GM19023 (cell line): ENCODE data around the gene RAB3IL1.

Source experiments
- ATAC-seq: cut with Tn5 transposase; IDR thresholded peaks from one replicate; pipeline ENCODE4 v1.9.1; 2021; ENCODE audit warnings: mild to moderate bottlenecking, moderate library complexity; ENCODE audit not compliant: unreplicated experiment

The RAB3IL1 gene

DNA sequence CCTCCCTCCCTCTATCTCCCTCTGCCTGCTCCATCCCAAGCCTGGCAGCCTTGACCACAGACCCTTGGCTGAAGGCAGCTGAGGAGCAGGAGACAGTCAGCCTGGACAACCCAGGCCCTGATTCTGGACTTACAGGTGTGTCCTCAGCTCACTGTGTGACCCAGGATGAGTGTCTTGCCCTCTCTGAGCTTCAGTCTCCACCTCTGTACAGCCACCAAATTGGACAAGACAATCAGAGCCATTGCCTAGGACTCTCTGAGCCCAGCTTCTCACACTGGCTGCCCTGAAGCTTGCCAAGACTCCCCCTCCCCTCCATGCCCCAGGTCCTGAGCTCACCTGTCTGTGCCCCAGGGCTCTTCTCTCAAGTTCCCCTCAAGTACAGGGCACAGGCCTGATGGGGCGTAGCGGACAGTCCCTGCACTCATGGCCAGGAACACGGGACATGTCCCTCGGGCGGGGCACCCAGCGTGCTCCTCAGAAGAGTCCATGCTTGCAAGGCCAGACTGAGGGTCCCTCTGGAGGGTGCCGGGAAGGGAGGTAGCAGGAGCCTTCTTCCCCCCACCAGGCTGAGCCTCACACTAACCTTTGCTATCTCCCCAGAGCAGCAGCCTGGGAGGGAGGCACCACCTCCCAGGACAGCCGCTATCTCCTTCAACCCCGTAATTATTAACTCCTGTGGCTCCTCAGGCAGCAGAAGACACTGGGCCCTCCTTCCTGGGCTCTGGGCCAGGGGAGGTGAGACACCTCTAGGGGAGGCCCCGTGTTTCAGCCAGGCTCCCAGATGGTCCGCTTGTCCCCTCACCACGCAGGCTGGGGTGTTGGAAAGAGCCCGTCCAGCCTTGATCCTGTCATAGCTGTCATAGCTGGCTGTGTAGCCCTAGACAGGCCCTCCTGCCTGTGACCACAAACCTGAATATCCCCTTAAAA lies 2.6 kb upstream of the RAB3IL1 start:
- ATAC-seq = no peak

DNA sequence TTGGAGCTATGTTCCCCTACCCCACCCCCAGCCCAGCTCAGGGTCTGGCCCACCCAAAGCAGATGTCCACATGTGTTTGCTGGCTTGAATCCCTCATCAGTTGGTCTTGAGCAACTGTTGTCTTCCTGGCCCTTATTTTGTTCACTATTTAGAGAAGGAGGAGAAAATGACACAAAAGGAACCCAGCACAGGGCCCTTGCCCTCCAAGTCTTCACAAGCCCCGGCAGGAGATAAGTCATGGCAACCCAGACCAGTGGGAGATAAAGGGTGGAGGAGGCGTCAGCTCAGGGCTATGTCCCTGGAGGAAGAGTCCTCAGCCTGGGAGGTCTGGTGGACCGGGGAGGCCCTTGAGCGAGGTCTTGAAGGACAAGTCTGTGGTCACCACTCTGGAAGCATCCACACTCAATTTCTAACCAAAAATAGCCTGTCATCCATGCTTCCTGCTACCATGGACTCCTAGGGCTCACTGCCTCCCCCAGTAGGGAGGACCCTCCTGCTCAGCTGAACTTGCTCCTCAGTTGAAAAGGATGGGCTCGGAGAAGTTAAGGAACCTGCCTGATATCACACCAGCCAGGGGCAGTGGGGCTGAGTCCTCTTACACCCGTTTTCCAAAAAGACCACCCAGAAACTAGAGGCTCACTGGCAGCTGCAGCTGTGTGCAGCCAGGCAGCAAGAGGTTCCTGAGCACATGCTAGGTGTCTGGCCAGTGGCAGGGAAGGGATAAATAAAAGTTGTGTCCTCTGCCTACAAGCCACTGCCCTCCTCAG lies 1.8 kb upstream of the RAB3IL1 start:
- no peak for ATAC-seq

DNA sequence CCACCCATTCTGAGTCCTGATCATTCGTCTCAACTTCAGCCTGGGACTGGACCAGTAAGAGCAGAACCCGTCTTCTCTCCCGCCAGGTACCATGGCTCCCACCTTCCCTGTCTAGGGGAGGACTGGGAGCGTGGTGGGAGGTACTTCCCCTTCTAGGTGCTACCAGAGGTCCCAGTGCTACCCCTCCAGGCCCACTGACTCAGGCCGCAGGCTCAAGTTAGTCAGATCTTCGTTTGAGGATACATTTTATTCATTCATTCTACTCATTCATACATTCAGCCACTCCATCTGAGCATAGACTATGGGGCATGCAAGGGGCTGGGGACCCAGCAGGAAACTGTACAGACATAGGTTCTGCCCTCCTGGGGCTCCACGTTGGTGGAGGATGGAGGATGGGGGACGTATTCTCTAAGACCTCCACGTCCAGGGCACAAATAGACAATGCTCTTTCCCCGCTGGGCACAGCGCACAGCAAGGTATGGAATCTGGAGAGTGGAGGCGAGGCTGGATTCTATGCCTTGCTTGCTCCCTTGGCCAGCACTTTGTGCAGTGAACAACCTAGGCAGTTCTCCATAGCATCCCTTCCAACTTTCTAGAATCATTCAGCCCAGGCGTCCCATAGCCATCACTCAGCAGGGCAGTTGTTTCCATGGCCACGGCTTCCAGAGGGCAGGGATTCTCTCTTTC lies 1.0 kb upstream of the RAB3IL1 start:
- ATAC-seq = no peak

DNA sequence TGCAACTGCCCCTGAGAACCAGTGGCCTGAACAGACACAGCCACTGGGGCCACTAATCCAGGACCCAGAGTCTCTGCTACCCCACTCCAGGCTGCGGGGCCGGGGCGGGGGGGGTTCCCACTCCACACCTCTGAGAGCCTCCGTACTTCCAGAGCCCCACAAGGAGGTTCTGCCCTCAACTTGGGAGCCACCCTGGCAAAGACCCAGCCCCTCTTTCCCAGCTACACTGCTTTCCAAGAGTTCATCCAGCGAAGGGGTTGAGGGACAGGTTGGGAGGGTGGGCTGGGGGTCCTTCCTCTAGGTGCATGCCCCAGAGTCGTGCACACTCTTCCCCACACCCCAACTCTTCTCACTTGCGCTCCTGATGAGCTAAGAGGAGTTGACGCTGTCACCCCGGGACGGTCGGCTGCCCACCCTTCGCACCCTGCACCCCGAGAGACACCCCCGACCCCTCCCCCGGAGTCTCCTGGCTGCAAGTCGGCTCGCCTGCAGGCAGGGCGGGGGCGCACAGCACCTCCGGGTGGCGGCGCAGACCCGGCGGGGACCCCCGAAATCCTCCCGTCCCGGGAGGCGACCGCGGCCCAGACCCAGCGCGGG lies 531 bp downstream of the RAB3IL1 start:
- ATAC-seq = no peak

DNA sequence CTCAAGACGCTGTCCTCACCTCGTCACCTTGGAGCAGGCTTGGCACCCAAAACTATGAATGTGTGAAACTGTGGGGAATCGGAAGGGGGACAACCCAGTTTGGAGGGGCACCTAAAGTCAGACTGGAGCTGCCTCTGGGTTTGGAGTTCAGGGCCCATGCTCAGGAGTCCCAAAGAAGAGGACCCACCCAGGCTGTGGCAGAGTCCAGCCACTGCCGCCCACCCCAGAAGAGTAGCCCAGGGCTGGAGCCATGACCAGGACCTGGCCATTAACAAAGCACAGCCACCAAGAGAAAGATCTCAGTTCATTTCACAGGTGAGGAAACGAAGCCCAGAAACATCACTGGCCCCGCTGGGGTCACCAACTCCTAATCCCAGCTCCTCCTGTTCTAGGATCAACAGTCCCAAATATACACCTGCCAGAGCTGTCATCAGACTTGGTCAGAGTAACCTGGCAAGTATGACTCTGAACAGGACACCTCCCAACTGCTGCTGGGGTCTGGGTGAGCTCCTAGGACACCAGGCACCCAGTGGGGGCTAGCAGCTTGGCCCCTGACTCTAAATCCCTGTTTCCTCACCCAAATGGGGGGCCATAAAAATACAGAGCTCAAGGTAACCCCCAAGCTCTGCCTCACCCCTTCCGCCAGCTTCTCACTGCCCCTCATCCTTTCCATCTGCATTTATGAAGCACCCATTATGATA lies 2.7 kb downstream of the RAB3IL1 start:
- no peak for ATAC-seq

DNA sequence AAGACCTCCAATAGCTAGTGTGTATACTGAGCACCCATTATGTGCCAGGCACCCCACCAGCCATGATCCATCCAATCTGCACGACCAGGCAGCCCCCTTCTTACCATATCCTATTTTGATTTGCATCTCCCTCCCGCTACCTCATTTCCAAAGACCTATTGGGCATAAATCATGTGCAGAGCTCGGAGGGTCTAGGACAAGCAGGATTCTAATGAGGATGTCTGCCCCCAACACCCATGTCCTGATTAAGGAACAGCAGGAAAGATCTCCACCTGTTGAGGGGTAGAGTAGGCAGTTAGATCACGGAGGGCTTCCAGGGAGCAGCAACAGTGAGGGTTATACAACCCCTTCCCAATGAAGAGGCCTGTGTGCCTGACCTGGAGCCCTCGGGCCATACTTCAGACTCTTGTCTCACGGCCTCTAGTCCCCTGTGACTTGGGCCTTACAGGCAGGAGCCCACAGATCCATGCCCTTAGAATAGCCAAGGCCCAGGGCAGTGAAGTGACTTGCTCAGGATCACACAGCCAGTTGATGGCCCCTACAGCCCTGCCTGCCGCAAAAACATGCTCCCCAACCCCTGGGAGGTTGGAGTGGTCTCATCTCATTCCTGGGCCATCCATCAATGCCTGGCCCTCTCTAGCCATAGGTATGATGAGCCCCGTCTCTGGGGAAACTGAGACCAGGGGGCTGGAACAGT lies 3.5 kb downstream of the RAB3IL1 start:
- ATAC-seq = no peak

DNA sequence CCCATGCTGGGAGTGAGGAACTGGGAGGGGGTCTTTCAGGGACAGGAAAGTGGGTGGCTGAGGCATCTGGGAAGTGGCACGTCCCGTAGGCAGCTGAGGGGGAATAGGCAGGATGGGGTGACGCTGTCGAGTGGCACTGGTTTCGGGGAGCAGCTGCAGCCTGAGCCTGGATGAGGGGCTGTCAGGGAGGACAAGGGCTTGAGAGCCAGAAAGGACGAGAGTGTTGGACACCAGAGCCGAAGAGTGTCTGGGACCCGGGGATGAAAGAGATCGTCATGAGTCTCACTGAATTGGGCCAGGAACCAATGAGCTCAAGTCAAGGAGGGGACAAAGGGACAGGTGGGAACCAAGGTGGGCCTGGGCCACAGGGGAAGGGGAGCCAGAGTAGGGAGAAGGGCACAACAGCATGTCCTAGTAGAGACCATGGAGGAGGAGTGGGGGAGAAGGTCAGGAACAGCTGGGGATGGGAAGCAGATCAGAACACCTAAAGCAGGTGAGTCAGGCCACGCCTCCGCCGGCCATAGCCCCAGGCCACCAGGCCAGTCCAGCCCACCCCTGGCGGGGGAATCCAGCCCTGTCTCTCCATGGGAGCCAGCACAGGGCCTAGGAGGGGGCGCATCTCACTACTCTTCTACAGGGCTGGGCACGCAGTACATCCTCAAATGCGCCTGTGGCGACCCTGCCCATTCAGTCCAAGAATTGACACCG lies 4.2 kb downstream of the RAB3IL1 start:
- no peak for ATAC-seq

DNA sequence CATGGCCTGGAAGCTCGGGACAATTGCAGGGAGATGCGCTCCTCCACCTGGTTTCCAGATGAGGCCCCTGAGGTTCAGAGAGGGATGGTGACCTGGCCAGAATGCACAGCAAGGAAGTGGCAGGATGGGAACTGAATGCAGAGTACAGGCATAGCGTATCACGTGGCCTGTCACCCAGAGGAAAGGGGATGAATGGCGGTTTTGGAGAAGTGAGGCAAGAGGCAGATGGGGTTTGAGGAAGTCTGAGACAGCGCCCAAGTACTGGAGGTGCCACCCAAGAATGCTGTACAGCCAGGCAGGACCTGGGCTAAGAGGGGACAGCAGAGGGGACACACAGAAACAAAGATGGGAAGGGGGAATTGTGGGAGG lies 4.9 kb downstream of the RAB3IL1 start:
- ATAC-seq = no peak

DNA sequence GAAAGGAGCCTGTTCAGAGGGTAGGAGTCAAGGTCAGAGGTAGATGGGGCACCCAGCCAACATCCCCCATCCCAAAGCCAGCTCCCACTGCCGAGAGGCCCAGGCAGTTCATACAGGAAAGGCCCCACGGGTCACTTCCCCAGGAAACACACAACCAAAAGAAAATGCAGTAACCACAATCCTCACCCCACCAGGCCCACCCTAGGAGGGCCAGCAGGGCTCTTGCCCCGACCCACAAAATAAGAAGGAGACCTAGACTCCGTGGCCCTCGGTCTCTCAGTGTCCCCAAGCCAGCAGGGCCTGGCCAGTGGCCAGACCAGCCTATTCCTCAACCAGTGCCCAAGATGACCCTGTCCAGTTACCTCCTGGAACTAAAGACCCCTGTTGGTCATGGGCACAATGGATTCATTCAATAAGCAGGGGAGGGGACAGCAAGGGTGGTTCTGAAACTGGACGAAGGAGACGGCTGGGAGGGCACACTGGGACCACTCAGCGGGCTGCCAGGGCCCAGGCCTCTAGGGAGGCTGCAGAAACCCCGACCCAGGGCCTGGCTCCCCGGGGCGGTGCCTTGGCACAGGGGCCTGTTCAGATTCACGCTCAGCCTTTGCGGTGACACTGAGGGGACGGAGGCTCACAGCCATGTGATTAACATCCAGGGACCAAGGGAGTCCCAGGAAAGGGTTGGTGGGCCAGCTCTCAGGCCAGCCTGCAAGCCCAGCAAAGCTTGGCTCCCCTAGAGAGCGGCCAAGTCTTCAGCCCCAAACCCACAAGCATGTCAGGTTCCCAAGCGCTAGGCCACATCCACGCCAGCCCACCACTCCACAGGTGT lies 5.5 kb downstream of the RAB3IL1 start:
- no peak for ATAC-seq

DNA sequence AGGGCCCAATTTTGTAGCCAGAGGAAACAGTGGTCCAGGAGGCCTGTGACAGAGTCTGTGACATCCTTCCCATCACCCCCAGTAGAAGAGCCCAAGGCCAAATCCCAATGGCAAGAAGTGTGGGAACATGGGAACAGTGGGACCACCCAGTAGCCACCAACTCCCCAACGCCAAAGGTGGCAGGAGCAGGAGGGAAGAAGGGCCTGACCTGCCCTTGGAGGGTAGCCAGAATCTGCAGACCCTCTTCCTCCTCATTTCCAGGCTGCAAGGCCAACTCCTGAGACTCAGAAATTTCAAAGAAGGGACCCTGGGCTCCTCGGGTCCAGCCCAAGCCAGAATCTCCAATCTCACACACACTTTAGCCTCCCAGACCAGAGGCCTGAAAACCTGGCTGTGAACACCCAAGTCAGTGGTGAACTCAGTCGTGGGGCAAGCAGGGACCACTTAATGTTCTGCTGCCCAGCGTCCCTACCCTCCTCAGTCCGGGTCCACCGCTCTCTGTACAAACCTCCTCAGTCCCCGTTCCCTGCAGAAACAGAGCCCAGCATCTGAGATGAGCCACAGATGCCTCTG lies 6.2 kb downstream of the RAB3IL1 start:
- ATAC-seq = no peak

DNA sequence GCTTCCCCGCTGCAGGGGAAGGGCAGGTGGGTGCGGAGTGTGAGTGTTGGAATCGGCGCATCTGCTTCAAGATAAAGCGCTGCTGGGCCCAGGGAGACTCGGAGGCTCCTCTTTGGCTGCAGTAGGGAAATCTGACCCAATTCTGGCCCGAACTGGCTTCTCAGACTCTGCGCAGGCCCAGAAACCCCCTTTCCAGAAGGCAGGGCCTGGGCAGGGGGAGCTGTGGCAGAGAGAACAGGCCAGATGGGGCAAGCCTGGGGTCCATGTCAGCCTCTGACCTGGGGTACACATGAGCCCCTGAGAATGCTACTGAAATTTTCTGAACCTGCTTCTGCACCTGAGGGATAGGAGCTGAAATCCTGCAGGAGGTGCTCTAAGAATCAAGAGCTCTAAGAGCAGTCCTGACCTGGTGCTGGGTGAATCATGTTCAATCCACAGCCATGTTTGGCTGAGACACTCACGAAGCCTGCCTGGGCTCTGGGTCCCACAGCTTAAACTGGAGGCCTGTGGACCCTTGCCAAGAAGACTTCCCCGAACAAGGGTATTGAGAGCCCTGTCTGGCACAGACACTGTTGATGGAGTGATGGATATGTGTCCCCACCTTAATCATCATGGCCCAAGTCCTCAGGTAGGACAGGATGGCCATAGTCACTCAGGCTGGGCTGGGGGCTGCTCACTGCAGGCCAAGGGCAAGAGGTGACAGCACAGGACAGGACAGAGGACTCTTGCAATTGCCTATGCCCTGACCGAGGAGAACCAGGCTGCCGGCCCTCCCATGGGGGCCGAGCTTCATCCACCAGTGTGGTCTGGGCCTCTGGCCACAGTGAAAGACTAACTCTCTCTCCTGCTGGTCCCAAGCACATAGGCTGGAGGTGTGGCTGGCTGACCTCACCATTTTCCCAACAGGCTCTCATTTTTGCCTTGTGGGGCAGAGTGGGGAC lies 6.9 kb downstream of the RAB3IL1 start:
- ATAC-seq = no peak

DNA sequence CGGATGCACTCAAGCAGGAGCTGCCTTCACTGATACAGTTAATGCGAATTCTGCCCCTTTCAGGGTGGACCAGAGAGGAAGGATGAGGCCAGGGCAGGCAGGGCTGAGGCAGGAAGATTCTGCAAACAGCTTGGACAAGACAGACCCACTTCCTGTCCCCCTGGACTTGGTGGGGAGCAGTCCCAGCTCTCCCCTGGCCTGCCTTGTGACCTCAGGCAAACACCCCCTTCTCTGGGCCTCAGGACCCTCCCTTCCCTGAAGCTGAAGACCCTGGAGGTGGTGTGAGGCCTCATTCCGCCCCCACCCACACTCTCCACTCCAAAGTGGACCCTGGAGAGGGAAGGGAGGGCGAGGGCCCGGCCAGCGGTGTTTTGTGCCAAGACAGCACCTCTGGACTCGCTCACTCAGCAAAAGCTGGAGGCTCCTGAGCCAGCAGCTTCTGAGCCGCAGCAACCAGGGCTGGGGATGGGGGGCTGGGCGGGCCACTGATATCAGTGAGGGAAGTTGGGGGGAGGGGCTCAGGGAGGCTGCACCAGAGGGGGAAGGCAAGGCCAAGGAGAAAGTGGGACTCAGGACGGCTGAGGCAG lies 8.5 kb downstream of the RAB3IL1 start:
- ATAC-seq = no peak

DNA sequence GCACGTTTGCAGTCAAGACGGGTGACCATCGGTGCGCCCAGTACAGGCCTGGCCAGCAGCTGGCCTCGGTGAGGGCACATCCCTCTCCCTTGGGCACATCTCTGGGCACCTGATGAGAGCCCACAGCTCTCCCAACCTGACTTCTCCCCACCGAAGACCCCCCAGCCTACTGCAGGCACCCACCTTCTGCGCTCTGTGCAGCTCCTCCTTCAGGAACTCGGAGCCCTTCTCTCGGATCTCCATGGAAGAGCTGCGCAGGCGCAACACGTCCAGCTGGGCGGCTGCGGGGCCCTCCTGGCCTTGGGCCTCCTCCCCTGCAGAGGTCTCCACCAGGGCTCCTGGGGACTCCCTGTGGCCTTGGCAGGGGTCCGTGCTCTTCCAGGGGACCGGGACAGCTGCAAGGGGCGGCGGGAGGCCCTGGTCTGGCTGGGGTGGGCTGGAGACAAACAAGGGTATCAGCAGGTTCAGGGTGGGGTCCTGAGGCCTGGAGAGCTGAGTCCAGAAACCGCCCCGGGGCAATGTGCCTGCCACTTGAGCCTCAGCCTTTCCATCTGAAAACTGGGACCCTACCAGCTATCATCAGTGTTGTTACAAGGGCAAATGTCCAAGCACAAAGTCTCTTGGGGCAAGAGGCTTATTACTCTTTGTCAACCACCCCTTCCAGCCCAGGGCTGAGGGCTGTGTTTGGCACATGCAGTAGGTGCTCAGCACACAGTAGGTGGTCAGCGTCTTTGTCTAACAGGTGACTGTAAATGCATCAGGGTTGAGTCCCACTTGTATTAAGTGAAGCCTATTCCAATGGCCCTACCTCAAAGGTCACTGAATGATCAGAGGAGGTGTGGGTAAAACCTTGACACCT lies 9.3 kb downstream of the RAB3IL1 start:
- no peak for ATAC-seq

DNA sequence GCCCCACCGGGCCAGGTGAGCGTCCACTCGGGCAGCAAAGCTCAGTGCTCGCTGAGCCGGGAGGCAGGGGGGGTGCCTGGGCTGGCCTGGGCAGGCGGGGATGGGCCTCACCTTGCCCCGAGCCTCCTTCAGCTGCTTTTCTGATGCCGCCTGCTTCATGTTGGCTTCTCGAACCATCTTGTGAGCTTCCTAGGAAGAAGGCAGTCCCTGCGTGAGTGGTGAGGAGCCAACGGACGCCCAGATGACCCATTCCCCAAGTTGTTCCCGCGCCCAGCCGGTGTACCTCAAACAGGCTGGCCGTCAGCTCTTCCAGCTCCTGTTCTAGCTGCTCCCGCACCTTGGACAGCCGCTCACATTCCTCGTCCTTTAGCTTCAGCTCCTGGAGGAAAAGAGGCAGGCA lies 10.1 kb downstream of the RAB3IL1 start:
- no peak for ATAC-seq

DNA sequence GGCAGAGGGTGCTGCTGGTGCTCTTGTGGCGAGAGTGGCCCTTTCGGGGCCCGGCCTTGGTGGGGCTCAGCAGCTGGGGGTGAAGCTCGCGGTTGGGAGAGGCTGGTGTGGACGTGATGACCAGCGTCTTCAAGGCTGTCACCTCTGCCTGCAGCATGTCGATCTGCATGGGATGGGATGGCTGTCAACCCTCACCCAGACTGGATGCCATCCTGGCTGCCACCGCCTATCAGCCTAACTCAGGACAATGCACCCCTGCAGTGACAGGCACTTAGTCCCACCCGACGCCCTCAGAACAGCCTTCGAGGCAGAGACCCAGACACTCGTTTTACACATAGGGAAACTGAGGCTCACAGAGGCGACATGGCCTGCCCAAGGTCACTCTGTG lies 10.8 kb downstream of the RAB3IL1 start:
- no peak for ATAC-seq
